ENCODE results near the gene IRF2BP1. TPM values are rescaled to one million over a fixed set of nuclear protein-coding genes. Genes with fewer than 3 reads are reported as not detected.

The IRF2BP1 gene
- polyA plus RNA-seq, 3 donors: 2.0 to 3.9 (median 2.1) TPM

- peak overlapping the region in 1 of 7 donors; percentile 18 for H3K27ac Mint-ChIP-seq
- Histone ChIP-seq H3K4me3 (replicated peaks in 1 of 3; ENCODE audit: low read depth in 2 of 3, low read length in 3 of 3) (no peak overlapping the region), H3K79me2 (ENCODE audit: insufficient read depth, low read length) (no peaks in the 10 kb centered on the region), H3K27ac (ENCODE audit: low read depth in 1 of 2, low read length in 2 of 2) (no peak overlapping the region), H3K36me3 (replicated peaks in 1 of 2; ENCODE audit: control insufficient read depth in 1 of 2, insufficient read depth in 2 of 2, low read length in 2 of 2) (no peaks in the 10 kb centered on the region), H3K9me3 (replicated peaks in 1 of 2; ENCODE audit: control insufficient read depth in 1 of 2, insufficient read depth in 1 of 2, low read length in 2 of 2) (no peaks in the 10 kb centered on the region), H4K20me1 (ENCODE audit: insufficient read depth, low read length) (no peaks in the 10 kb centered on the region), H2AFZ (ENCODE audit: insufficient read depth, low read depth, low read length, poor library complexity, severe bottlenecking) (no peak overlapping the region), H3K4me1 (ENCODE audit: control insufficient read depth in 1 of 2, insufficient read depth in 2 of 2, low read length in 2 of 2) (peaks cover 4 to 7% of the 10 kb centered on the region in 2 donors), H3K4me2 (replicated peaks; ENCODE audit: extremely low read depth, low read length, poor library complexity, severe bottlenecking) (no peak overlapping the region), H3K27me3 (ENCODE audit: control insufficient read depth in 2 of 2, insufficient read depth in 2 of 2, low read length in 2 of 2) (peaks cover 23 to 48% of the 10 kb centered on the region in 2 donors), H3K9ac (ENCODE audit: insufficient read depth, low read length, poor library complexity, severe bottlenecking) (no peak overlapping the region)
- H3K27me3 Mint-ChIP-seq (ENCODE audit: low read depth in 3 of 3): peaks cover 53 to 61% (median 55%) of the 10 kb centered on the region in 3 donors
- intact Hi-C loops (cut with micrococcal nuclease): no loop called here
- peaks cover 12% of the 10 kb centered on the region for H3K4me1 Mint-ChIP-seq
- no peak for DNase-seq
- peaks cover 0 to 4% of the 10 kb centered on the region in 2 donors for H3K36me3 Mint-ChIP-seq
- peaks cover 0 to 9% (median 0%) of the 10 kb centered on the region in 7 donors for H3K9me3 Mint-ChIP-seq
- TF ChIP-seq CTCF (IDR thresholded peaks at IDR 0.05): no peak
- 100% methylated on average over 3 of the region's 7 CpGs for WGBS (ENCODE audit: insufficient coverage)
- H3K4me3 Mint-ChIP-seq: peak overlapping the region in 1 of 2 donors; percentile 35
Measured at GRCh38 chr19:45874620-45874966, 11.3 kb downstream of the IRF2BP1 start.

- no peak overlapping the region for H3K27ac ChIP-seq (ENCODE audit: low read depth in 1 of 2, low read length in 2 of 2)
- 100% methylated on average over 4 of the region's 7 CpGs for WGBS (ENCODE audit: insufficient coverage)
- no peak overlapping the region for H2AFZ ChIP-seq (ENCODE audit: insufficient read depth, low read depth, low read length, poor library complexity, severe bottlenecking)
Measured at GRCh38 chr19:45873219-45873772, 12.6 kb downstream of the IRF2BP1 start.

More at GRCh38 chr19:45873219-45873772, 12.6 kb downstream of the IRF2BP1 start:
- no peak for DNase-seq
- Histone ChIP-seq H3K79me2 (ENCODE audit: insufficient read depth, low read length) (no peaks in the 10 kb centered on the region), H3K4me3 (replicated peaks in 1 of 3; ENCODE audit: low read depth in 2 of 3, low read length in 3 of 3) (no peak overlapping the region), H3K9me3 (replicated peaks in 1 of 2; ENCODE audit: control insufficient read depth in 1 of 2, insufficient read depth in 1 of 2, low read length in 2 of 2) (no peaks in the 10 kb centered on the region), H3K9ac (ENCODE audit: insufficient read depth, low read length, poor library complexity, severe bottlenecking) (no peak overlapping the region), H3K4me1 (ENCODE audit: control insufficient read depth in 1 of 2, insufficient read depth in 2 of 2, low read length in 2 of 2) (peaks cover 4 to 7% of the 10 kb centered on the region in 2 donors), H3K27me3 (ENCODE audit: control insufficient read depth in 2 of 2, insufficient read depth in 2 of 2, low read length in 2 of 2) (peaks cover 23 to 37% of the 10 kb centered on the region in 2 donors), H3K4me2 (replicated peaks; ENCODE audit: extremely low read depth, low read length, poor library complexity, severe bottlenecking) (no peak overlapping the region), H4K20me1 (ENCODE audit: insufficient read depth, low read length) (no peaks in the 10 kb centered on the region), H3K36me3 (replicated peaks in 1 of 2; ENCODE audit: control insufficient read depth in 1 of 2, insufficient read depth in 2 of 2, low read length in 2 of 2) (no peaks in the 10 kb centered on the region)
- intact Hi-C loops (cut with micrococcal nuclease): no loop called here
- Mint-ChIP-seq H3K36me3 (peaks cover 0 to 4% of the 10 kb centered on the region in 2 donors), H3K4me1 (peaks cover 12% of the 10 kb centered on the region), H3K9me3 (peaks cover 0 to 7% (median 0%) of the 10 kb centered on the region in 7 donors), H3K27me3 (ENCODE audit: low read depth in 3 of 3) (peaks cover 41 to 56% (median 44%) of the 10 kb centered on the region in 3 donors), H3K4me3 (no peak overlapping the region), H3K27ac (no peak overlapping the region)
- TF ChIP-seq CTCF (IDR thresholded peaks at IDR 0.05): no peak

Measured in CD14-positive monocyte (primary cell).